GM21723 (cell line): Measurements from ENCODE around the gene GATD1.
A peak's percentile ranks its signal among the peaks of the same experiment; 100 is the strongest.
"Not testable (repeated sequence)": the region's sequence is repeated elsewhere in the genome, so short reads cannot be mapped to it uniquely, and the experiment has no call there.

Source experiments
- ATAC-seq: cut with Tn5 transposase; IDR thresholded peaks from one replicate; pipeline ENCODE4 v1.9.1; 2021; ENCODE audit warnings: mild to moderate bottlenecking, moderate library complexity; ENCODE audit not compliant: unreplicated experiment

Gene GATD1

DNA sequence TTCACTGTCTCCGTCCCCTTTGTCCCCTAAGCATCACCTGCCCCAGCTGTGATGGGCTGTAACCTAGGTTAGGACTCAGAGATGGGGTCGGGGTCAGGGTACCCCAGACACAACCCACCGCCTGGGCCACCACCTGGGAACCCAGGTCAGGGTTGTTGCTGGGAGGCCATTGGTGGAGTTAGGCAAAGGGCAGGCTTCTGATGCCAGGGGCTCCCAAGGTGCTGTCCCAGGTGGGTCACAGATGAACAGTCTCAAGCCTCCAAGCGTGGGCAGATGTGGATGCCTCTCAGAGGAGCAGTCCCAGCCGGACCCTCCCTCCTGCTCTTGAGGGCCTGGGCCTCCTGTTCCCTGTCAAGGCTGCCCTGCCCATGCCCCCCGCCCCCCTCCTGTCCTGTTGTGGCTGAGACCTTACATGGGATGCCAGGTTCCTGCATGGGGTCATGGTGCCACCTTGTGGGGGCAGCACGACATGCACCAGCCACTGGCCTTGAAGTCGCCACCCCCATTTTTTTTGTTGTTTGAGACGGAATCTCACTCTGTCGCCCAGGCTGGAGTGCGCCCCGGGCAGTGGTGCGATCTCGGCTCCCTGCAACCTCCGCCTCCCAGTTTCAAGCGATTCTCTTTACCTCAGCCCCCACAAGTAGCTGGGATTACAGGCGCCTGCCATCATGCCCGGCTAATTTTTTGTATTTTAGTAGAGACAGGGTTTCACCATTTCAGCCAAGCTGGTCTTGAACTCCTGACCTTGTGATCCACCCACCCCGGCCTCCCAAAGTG lies 12.1 kb downstream of the GATD1 start:
- ATAC-seq = no peak

GRCh38 chr11:764322-765024 lies 12.8 kb downstream of the GATD1 start:
- no peak for ATAC-seq

GRCh38 chr11:763549-764321 lies 13.6 kb downstream of the GATD1 start:
- no peak for ATAC-seq

- ATAC-seq = no peak
Observed at GRCh38 chr11:763073-763463, 14.2 kb downstream of the GATD1 start.

GRCh38 chr11:762421-763072 lies 14.7 kb downstream of the GATD1 start:
- no peak for ATAC-seq

DNA sequence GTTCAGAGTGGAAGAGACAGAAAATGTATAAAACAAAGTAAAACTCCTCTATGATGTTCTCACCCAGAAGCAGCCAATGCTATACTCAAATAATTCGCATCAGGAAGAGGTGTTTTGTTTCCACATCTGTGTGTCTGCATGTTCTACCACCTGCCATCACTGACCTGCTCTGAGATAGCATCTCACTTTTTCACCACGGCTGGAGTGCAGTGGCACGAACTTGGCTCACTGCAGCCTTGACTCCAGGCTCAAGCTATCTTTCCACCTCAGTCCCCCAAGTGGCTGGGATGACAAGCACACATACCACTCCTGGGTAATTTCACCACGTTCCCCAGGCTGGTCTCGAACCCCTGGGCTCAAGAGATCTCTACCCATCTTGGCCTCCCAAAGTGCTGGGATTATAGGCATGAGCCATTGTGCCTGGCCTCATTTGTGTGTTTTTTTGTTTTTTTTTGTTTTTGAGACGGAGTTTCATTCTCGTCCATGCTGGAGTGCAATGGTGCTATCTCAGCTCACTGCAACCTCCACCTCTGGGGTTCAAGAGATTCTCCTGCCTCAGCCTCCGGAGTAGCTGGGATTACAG lies 15.7 kb downstream of the GATD1 start:
- no peak for ATAC-seq

DNA sequence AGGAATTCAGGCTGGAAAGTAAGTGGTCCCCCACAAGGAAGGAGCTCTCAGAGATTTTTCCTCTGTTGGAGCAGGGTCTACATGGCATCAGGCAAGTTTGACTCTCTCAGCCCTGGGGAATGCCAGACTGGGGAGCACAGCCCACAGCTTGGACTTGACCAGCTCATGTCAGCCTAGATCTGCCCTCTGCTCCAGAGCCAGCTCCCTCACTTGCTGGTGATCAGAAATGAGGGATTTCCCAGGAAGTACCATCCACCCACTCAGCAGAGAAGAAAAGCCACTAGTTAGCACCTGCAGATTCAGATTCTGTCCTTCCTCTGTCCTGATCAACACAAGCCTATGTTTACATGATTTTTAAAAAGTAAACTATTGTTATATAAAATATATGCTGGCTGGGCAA lies 17.1 kb downstream of the GATD1 start:
- ATAC-seq = no peak

- no peak for ATAC-seq
Observed at GRCh38 chr11:749731-750130, 27.6 kb downstream of the GATD1 start.

DNA sequence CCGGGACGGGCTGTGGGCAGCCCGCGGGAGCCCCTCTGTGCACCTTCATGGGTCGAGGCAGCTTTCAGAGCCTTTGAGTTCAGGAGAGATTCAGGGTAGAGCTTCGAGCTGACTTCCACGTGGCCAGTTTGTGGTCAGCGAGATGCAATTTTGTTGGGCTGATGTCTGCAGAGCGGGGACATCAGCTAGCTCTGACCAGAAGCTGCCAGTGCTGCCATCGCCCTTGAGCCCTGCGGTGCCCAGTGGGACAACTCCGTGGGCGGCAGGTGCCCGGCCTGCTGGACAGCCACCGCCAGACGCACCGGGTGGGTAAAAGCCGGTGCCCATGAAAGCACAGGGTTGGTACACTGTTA lies 29.3 kb downstream of the GATD1 start:
- ATAC-seq = peak; percentile 12

DNA sequence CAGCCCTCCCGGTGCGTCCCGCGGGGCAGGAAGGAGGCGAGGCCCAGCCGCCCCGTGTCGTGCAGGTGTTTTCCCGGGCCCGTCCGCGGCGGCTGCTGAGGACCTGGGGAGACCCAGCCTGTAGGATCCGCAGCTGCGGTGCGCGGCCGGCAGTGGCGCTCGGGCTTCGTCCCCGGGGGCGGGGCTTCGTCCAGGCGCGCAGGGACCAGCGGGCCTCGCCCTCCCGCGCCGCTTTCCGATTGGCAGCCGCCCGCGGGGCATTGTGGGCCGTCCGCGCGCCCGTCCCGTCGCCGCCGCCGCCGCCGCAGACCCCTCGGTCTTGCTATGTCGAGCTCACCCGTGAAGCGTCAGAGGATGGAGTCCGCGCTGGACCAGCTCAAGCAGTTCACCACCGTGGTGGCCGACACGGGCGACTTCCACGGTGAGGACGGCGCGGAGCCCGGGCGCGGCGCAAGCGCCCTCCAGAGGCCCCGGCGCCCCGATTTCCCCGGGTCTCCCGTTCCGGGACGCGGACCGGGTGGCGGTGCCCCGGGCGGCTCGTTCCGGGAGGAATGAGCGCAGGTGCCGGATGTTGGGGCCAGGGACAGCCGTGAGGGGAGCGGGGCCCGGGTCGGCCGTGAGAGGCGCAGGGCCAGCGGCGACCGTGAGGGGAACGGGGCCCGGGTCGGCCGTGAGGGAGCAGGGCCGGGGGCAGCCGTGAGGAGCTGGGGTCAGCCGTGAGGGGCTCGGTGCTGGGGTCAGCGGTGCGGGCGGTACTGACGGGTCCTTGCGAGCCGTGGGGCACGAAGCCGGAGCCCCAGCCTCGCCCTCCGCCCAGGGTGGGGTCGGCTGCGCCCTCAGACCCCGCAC lies 29.9 kb downstream of the GATD1 start, which contains the start of gene TALDO1:
Gene TALDO1, plus strand, starts transcription at position 307 of the 849 bp plus-strand sequence. Its CDS starts 18 bp downstream, at position 325.
- peak; percentile 81 for ATAC-seq

GRCh38 chr11:746289-747157 lies 30.8 kb downstream of the GATD1 start:
- ATAC-seq = no peak

DNA sequence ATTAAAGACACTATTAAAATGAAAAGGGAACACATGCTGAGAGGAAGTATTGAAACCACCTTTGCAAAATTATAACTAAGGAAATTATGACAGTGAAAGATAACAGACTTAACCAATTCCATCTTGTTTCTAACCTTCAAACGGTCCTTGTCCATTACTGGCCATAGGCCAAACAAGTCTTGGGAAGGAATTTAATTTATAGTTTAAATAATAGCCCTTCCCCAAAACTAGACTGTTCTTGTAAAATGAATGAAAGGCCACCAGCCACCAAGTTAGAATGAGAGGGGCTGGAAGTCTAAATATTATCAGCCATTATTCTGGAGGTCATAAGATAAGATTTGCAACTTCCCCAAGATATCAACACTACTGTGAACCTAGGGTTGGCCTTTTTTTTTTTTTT lies 31.9 kb downstream of the GATD1 start:
- no peak for ATAC-seq

GRCh38 chr11:742571-743201 lies 34.6 kb downstream of the GATD1 start:
- ATAC-seq = no peak

DNA sequence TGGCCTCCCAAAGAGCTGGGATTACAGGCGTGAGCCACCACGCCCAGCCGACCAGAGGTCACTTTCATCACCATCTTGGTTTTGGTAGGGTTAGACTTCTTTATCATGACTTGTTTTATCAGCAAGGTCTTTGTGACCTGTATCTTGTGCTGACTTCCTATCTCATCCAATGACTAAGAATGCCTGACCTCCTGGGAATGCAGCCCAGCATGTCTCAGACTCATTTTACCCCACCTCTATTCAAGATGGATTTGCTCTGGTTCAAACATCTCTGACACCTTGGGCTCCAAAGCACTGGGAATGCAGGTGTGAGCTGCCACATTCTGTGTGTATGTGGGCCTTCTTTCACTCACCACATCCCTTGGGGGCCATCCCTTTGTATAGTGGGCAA lies 35.1 kb downstream of the GATD1 start:
- no peak for ATAC-seq

GRCh38 chr11:737899-738298 lies 39.4 kb downstream of the GATD1 start:
- ATAC-seq = not testable (repeated sequence)

DNA sequence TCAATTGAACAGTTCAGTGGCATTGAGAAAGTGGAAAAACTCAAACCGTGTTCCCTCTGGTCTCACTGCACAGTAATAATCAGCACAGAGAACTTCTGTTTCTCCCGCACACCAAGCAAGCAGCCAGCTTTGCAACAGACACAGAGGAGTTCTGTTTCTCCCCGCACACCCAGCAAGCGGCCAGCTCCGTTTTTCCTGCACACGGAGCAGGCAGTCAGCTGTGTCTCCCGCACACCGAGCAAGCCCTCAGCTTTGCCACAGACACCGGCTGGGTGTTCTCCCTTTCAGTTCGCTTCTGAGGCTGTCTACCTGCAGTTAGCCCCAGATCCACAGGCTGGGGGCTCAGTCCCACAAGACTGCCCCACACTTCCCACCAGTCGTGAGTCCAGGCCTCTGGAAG lies 39.9 kb downstream of the GATD1 start:
- ATAC-seq = no peak

- ATAC-seq = not testable (repeated sequence)
Observed at GRCh38 chr11:734541-734940, 42.7 kb downstream of the GATD1 start.

GRCh38 chr11:733072-733471 lies 44.2 kb downstream of the GATD1 start:
- no peak for ATAC-seq
